BLaER1 treated with 17β-estradiol and CSF1 and Interleukin-3, amounts not matched to agents 10 nM and 100 nM (cell line): ENCODE measurements around the gene PCBP1.

Source experiments
- H3K27ac ChIP-seq, 11 experiments: shearing (Covaris generic); formaldehyde crosslinking; 2 replicates each; pipeline ENCODE4 v1.8.1; 2022
- H3K27me3 ChIP-seq, 11 experiments: shearing (Covaris generic); formaldehyde crosslinking; 2 replicates each; pipeline ENCODE4 v1.8.1; 2022
- H3K36me3 ChIP-seq, 11 experiments: shearing (Covaris generic); formaldehyde crosslinking; 2 replicates each; pipeline ENCODE4 v1.8.1; 2022
- H3K4me1 ChIP-seq, 10 experiments: shearing (Covaris generic); formaldehyde crosslinking; 2 replicates each; pipeline ENCODE4 v1.8.1; 2022
- H3K4me2 ChIP-seq, 11 experiments: shearing (Covaris generic); formaldehyde crosslinking; 2 replicates each; pipeline ENCODE4 v1.8.1; 2022
- H3K4me3 ChIP-seq, 10 experiments: shearing (Covaris generic); formaldehyde crosslinking; 2 replicates each; pipeline ENCODE4 v1.8.1; 2022
- H3K9ac ChIP-seq, 11 experiments: shearing (Covaris generic); formaldehyde crosslinking; 2 replicates each; pipeline ENCODE4 v1.8.1; 2022
- H3K9me3 ChIP-seq, 11 experiments: shearing (Covaris generic); formaldehyde crosslinking; replicated peaks in 1 of 11; 2 replicates each; pipeline ENCODE4 v1.8.1; 2022
- H4K20me1 ChIP-seq, 11 experiments: shearing (Covaris generic); formaldehyde crosslinking; 2 replicates each; pipeline ENCODE4 v1.8.1; 2022
- Cebpa-rat ChIP-seq, 11 experiments: shearing (Covaris generic); IDR thresholded peaks; 2 replicates each; pipeline ENCODE4 v1.8.1; 2022

The PCBP1 gene

GRCh38 chr2:70068119-70068518 lies 19.2 kb upstream of the PCBP1 start:
- Histone ChIP-seq H3K36me3 (peaks cover 23 to 99% (median 93%) of the 10 kb centered on the region in 11 experiments), H3K9ac (peak overlapping the region in 2 of 11 experiments; percentile 6 to 14; a peak in 2 of 22 replicates), H4K20me1 (no peaks in the 10 kb centered on the region), H3K4me1 (peaks cover 0 to 56% (median 3%) of the 10 kb centered on the region in 10 experiments; a peak in 7 of 20 replicates), H3K27ac (peak overlapping the region in 4 of 11 experiments; percentile 5 to 70 (median 26); a peak in 7 of 22 replicates), H3K27me3 (no peaks in the 10 kb centered on the region), H3K9me3 (no peaks in the 10 kb centered on the region), H3K4me2 (peak overlapping the region in 2 of 11 experiments; percentile 66 to 68; a peak in 4 of 22 replicates), H3K4me3 (no peak overlapping the region)
- TF ChIP-seq Cebpa-rat (IDR thresholded peaks at IDR 0.05) = no peak

DNA sequence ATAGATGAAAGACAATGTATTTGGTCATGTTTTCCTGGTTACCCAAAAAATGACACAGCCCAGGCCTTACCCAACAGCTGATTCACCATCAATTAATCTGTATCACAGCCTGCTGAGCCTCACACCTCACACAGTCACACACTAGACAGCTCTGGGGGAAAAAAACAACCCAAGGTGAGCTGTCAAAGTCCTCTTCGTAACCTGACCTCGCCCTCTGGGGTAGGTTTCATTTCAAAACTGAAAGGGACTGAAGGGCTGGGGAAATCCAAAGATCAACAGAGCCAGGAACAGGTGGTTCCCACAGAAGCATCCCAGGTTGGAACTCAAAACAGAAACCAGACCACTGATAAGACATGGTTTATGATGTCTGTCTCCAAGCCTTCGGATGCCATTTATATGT lies 18.2 kb upstream of the PCBP1 start:
- Histone ChIP-seq H3K36me3 (peaks cover 22 to 97% (median 92%) of the 10 kb centered on the region in 11 experiments), H4K20me1 (no peaks in the 10 kb centered on the region), H3K27me3 (no peaks in the 10 kb centered on the region), H3K4me3 (no peak overlapping the region), H3K4me1 (peaks cover 0 to 51% (median 3%) of the 10 kb centered on the region in 10 experiments; a peak in 7 of 20 replicates), H3K27ac (peak overlapping the region in 5 of 11 experiments; percentile 7 to 70 (median 42); a peak in 7 of 22 replicates), H3K4me2 (peak overlapping the region in 3 of 11 experiments; percentile 11 to 68 (median 66); a peak in 5 of 22 replicates), H3K9me3 (no peaks in the 10 kb centered on the region), H3K9ac (peak overlapping the region in 1 of 11 experiments; percentile 32; a peak in 1 of 22 replicates)
- no peak for TF ChIP-seq Cebpa-rat (IDR thresholded peaks at IDR 0.05)

DNA sequence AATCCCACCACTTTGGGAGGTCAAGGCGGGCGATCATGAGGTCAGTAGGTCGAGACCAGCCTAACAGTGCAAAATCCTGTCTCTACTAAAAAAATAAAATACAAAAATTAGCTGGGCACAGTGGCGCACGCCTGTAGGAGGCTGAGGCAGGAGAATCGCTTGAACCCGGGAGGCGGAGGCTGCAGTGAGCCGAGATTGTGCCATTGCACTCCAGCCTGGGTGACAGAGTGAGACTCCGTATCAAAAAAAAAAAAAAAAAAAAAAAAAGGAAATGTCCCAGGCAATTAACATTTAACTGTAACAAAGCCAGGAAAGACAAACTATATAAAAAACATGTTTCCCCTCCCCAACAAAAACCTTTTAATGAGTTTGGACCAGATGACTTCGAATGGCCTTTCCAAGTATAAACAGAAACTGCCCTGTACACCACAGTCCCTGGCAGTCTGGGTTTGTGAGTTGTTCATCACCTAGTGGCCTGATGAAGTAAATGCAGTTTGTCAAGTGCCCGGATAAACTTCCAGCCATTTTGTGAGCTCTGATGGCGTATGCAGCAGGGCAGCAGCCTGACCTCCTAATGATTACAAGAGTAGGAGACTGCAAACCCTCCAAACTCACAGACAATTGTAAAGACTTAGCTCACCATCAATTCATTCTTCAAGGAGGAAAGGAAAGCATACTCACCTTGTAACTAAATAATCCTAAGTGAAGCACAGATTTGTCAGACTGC lies 16.6 kb upstream of the PCBP1 start:
- H3K27ac ChIP-seq = peak overlapping the region in 9 of 11 experiments; percentile 4 to 70 (median 42); a peak in 12 of 22 replicates
- no peaks in the 10 kb centered on the region for H3K27me3 ChIP-seq
- peaks cover 0 to 51% (median 3%) of the 10 kb centered on the region in 10 experiments; a peak in 7 of 20 replicates for H3K4me1 ChIP-seq
- no peak for TF ChIP-seq Cebpa-rat (IDR thresholded peaks at IDR 0.05)
- no peaks in the 10 kb centered on the region for H3K9me3 ChIP-seq
- peak overlapping the region in 8 of 11 experiments; percentile 1 to 58 (median 29); a peak in 8 of 22 replicates for H3K9ac ChIP-seq
- H3K36me3 ChIP-seq = peaks cover 20 to 96% (median 91%) of the 10 kb centered on the region in 11 experiments
- no peak overlapping the region for H3K4me3 ChIP-seq
- H3K4me2 ChIP-seq = peak overlapping the region in 5 of 11 experiments; percentile 1 to 68 (median 11); a peak in 5 of 22 replicates
- no peaks in the 10 kb centered on the region for H4K20me1 ChIP-seq

- no peak overlapping the region for H3K9ac ChIP-seq
- H3K27ac ChIP-seq = peak overlapping the region in 1 of 11 experiments; percentile 13; a peak in 2 of 22 replicates
- no peak for TF ChIP-seq Cebpa-rat (IDR thresholded peaks at IDR 0.05)
Observed at GRCh38 chr2:70073493-70073892, 13.8 kb upstream of the PCBP1 start.

GRCh38 chr2:70078384-70078783 lies 8.9 kb upstream of the PCBP1 start:
- Histone ChIP-seq H3K4me1 (peaks cover 22 to 60% (median 35%) of the 10 kb centered on the region in 10 experiments), H3K27ac (peak overlapping the region; percentile 27 to 63 (median 52); a peak in 20 of 22 replicates), H3K4me3 (no peak overlapping the region), H3K9ac (peak overlapping the region; percentile 16 to 52 (median 39); a peak in 15 of 22 replicates), H3K9me3 (no peaks in the 10 kb centered on the region), H4K20me1 (no peaks in the 10 kb centered on the region), H3K36me3 (peaks cover 49 to 100% (median 93%) of the 10 kb centered on the region in 11 experiments), H3K4me2 (peak overlapping the region; percentile 18 to 98 (median 56); a peak in 21 of 22 replicates), H3K27me3 (no peaks in the 10 kb centered on the region)
- TF ChIP-seq Cebpa-rat (IDR thresholded peaks at IDR 0.05) = no peak

More at GRCh38 chr2:70073493-70073892, 13.8 kb upstream of the PCBP1 start:
- Histone ChIP-seq H3K9me3 (no peaks in the 10 kb centered on the region), H3K4me2 (no peak overlapping the region), H3K36me3 (peaks cover 30 to 96% (median 91%) of the 10 kb centered on the region in 11 experiments), H3K27me3 (no peaks in the 10 kb centered on the region), H3K4me1 (peaks cover 7 to 42% (median 11%) of the 10 kb centered on the region in 10 experiments), H4K20me1 (no peaks in the 10 kb centered on the region), H3K4me3 (no peak overlapping the region)

DNA sequence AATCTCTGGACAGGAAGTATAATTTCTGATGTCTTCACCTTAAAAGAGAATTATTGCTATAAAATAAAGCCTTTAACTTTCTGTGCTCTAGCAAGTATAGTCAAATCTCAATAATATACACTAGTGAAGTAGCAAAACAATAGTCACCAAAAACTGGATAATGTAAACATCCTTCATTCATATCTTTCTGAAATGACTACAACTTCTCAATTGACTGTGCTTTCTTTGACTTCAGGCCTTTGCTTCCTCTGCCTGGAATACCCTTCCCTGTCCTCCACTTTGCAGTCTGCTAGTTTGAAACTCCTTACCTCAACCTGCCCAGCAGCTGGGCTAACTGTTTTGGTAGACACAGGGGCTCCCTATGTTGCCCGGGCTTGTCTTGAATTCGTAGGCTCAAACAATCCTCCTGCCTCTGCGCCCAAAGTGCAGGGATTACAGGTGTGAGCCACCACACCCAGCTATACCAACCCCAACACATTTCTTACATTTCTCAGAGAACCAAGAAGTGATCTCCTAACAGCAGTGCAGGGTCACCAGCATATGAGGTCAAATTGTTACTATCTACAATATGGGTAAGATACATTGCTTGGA lies 6.6 kb upstream of the PCBP1 start:
- Histone ChIP-seq H3K9me3 (no peaks in the 10 kb centered on the region), H3K4me1 (peaks cover 45 to 83% (median 58%) of the 10 kb centered on the region in 10 experiments), H3K9ac (peak overlapping the region in 3 of 11 experiments; percentile 4 to 24 (median 8); a peak in 3 of 22 replicates), H3K27me3 (no peaks in the 10 kb centered on the region), H3K4me3 (no peak overlapping the region), H3K4me2 (peak overlapping the region in 3 of 11 experiments; percentile 60 to 99 (median 98); a peak in 6 of 22 replicates), H3K27ac (peak overlapping the region in 6 of 11 experiments; percentile 10 to 57 (median 34); a peak in 10 of 22 replicates), H4K20me1 (no peaks in the 10 kb centered on the region), H3K36me3 (peaks cover 41 to 88% (median 75%) of the 10 kb centered on the region in 11 experiments)
- TF ChIP-seq Cebpa-rat (IDR thresholded peaks at IDR 0.05) = no peak

DNA sequence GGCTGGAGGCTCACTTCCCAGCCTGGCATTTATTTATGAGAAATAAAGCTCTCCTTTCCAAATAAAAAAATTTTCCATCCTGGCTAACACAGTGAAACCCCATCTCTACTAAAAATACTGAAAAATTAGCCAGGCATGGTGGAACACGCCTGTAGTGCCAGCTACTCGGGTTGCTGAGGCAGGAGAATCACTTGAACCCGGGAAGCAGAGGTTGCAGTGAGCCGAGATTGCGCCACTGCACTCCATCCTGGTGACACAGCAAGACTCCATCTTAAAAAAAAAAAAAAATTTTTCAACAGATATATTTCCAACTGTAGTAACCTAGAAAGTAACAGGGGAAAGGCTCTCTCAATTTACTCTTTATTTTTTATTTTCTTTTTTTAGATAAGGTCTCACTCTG lies 6.1 kb upstream of the PCBP1 start:
- H3K4me2 ChIP-seq = peak overlapping the region in 3 of 11 experiments; percentile 60 to 99 (median 98); a peak in 6 of 22 replicates
- no peaks in the 10 kb centered on the region for H4K20me1 ChIP-seq
- no peaks in the 10 kb centered on the region for H3K27me3 ChIP-seq
- H3K36me3 ChIP-seq = peaks cover 36 to 82% (median 70%) of the 10 kb centered on the region in 11 experiments
- no peak for TF ChIP-seq Cebpa-rat (IDR thresholded peaks at IDR 0.05)
- peaks cover 50 to 88% (median 63%) of the 10 kb centered on the region in 10 experiments for H3K4me1 ChIP-seq
- no peaks in the 10 kb centered on the region for H3K9me3 ChIP-seq
- peak overlapping the region in 3 of 11 experiments; percentile 4 to 24 (median 20); a peak in 2 of 22 replicates for H3K9ac ChIP-seq
- H3K4me3 ChIP-seq = no peak overlapping the region
- peak overlapping the region in 5 of 11 experiments; percentile 10 to 57 (median 32); a peak in 6 of 22 replicates for H3K27ac ChIP-seq

DNA sequence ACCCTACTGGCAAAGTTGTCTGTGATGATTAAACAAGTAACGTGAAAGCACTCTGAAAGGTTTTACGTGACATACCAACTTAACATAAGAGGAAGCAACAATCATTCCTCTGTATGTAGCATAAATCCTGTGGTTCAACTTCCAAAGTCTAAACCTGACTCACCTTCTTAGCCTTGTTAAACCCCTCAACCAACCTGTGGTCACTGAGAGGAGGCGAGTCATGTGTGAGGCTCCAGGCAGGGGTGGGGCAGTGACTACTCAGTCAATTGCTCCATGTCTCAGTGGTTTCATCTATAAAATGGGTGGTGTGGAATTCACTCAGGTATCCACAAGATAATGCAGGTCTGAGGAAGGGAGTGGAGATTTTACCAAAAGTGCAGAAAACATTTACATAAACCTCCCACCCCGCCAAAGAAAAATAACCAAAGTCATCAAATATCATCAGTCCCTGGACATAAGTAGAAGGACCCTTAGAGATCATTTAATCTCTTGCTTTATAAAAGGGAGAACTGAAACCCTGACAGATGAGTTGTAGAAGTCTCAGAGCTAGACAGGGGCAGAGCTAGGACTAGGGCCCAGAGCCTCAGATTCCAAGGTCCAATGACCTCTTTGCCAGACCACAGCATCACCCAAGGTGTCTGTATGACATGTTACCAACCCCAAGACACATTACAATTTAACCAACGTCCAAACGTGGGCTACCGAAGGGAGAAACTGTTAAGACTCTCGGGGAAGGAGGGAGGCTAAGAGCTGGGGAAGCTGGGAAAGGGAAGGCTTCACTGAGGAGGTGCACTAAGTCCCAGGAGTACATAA lies 3.7 kb upstream of the PCBP1 start:
- peaks cover 26 to 68% (median 56%) of the 10 kb centered on the region in 11 experiments; a peak in 21 of 22 replicates for H3K36me3 ChIP-seq
- H4K20me1 ChIP-seq = peaks cover 0 to 5% (median 0%) of the 10 kb centered on the region in 11 experiments; a peak in 3 of 22 replicates
- H3K27me3 ChIP-seq = no peaks in the 10 kb centered on the region
- TF ChIP-seq Cebpa-rat (IDR thresholded peaks at IDR 0.05) = no peak
- peak overlapping the region; percentile 90 to 99 (median 93) for H3K4me2 ChIP-seq
- H3K4me3 ChIP-seq = peak overlapping the region; percentile 12 to 98 (median 86); a peak in 14 of 20 replicates
- H3K9ac ChIP-seq = peak overlapping the region; percentile 67 to 100 (median 99)
- peaks cover 44 to 78% (median 55%) of the 10 kb centered on the region in 10 experiments for H3K4me1 ChIP-seq
- H3K27ac ChIP-seq = peak overlapping the region; percentile 47 to 100 (median 100)
- H3K9me3 ChIP-seq = peaks cover 0 to 2% (median 0%) of the 10 kb centered on the region in 11 experiments; a peak in 2 of 22 replicates
